Glutamatergic neuron (in vitro differentiated cells): Measurements from ENCODE around the gene HDGFL2. TPM values are rescaled to one million over a fixed set of nuclear protein-coding genes. Genes with fewer than 3 reads are reported as not detected.

Experiments used
- DNase-seq: peaks from one replicate; pipeline ENCODE4 v3.0.0; 2022
- H3K27ac Mint-ChIP-seq: one replicate; pipeline ENCODE4 v1.8.0; 2020; ENCODE audit warnings: mild to moderate bottlenecking, mixed read lengths, inconsistent platforms; ENCODE audit not compliant: unreplicated experiment
- H3K27me3 Mint-ChIP-seq: one replicate; pipeline ENCODE4 v1.8.0; 2020; ENCODE audit warnings: mild to moderate bottlenecking, moderate library complexity, mixed read lengths, inconsistent platforms; ENCODE audit not compliant: unreplicated experiment
- H3K36me3 Mint-ChIP-seq: one replicate; pipeline ENCODE4 v1.8.0; 2020; ENCODE audit warnings: mild to moderate bottlenecking, mixed read lengths, inconsistent platforms; ENCODE audit not compliant: unreplicated experiment
- H3K4me1 Mint-ChIP-seq: one replicate; pipeline ENCODE4 v1.8.0; 2020; ENCODE audit warnings: mild to moderate bottlenecking, low read depth, mixed read lengths, inconsistent platforms; ENCODE audit not compliant: unreplicated experiment
- H3K4me3 Mint-ChIP-seq: one replicate; pipeline ENCODE4 v1.8.0; 2020; ENCODE audit warnings: mild to moderate bottlenecking, mixed read lengths, inconsistent platforms; ENCODE audit not compliant: unreplicated experiment
- H3K9me3 Mint-ChIP-seq: one replicate; pipeline ENCODE4 v1.8.0; 2020; ENCODE audit warnings: mild to moderate bottlenecking, moderate library complexity, mixed read lengths, inconsistent platforms; ENCODE audit not compliant: unreplicated experiment
- CTCF ChIP-seq: fragments of 200-600 bp; sonication (generic); IDR thresholded peaks from one replicate; pipeline ENCODE4 v1.5.0; 2021; ENCODE audit not compliant: partially characterized antibody, unreplicated experiment
- total RNA-seq: library from RNA; stranded (reverse); fragmentation: NEBNext Ultra II Directional; extraction: Animal tissue kit (Norgen Biotek cat#: 25700); gene quantifications from one replicate; pipeline ENCODE4 v1.2.1, GENCODE V29; 2021; ENCODE audit not compliant: unreplicated experiment

HDGFL2 gene
- total RNA-seq, 1 donor from 2014 or later: 118 TPM

GRCh38 chr19:4453232-4454179, 18.6 kb upstream of the HDGFL2 start:
- no peak for DNase-seq
- no peak for TF ChIP-seq CTCF
- peaks cover 16% of the 10 kb centered on the region for H3K27me3 Mint-ChIP-seq
- H3K9me3 Mint-ChIP-seq: peaks cover 9% of the 10 kb centered on the region
- no peaks in the 10 kb centered on the region for H3K36me3 Mint-ChIP-seq
- H3K4me1 Mint-ChIP-seq: peaks cover 23% of the 10 kb centered on the region
- peak overlapping the region; percentile 33 for H3K27ac Mint-ChIP-seq
- no peak overlapping the region for H3K4me3 Mint-ChIP-seq

- H3K4me1 Mint-ChIP-seq: peaks cover 21% of the 10 kb centered on the region
- no peaks in the 10 kb centered on the region for H3K36me3 Mint-ChIP-seq
- H3K4me3 Mint-ChIP-seq: peak overlapping the region; percentile 57
- peaks cover 9% of the 10 kb centered on the region for H3K9me3 Mint-ChIP-seq
- no peak for DNase-seq
- H3K27ac Mint-ChIP-seq: peak overlapping the region; percentile 85
- TF ChIP-seq CTCF: no peak
- peaks cover 16% of the 10 kb centered on the region for H3K27me3 Mint-ChIP-seq
Observed at GRCh38 chr19:4454747-4455718, 17.1 kb upstream of the HDGFL2 start.

- Mint-ChIP-seq H3K36me3 (no peaks in the 10 kb centered on the region), H3K4me1 (peaks cover 21% of the 10 kb centered on the region), H3K27ac (peak overlapping the region; percentile 91), H3K4me3 (peak overlapping the region; percentile 99), H3K9me3 (peaks cover 7% of the 10 kb centered on the region), H3K27me3 (peaks cover 14% of the 10 kb centered on the region)
- no peak for TF ChIP-seq CTCF
- peak; percentile 57 for DNase-seq
Observed at GRCh38 chr19:4455719-4456475, 16.2 kb upstream of the HDGFL2 start.

- peak; percentile 54 for DNase-seq
- Mint-ChIP-seq H3K9me3 (peaks cover 7% of the 10 kb centered on the region), H3K36me3 (no peaks in the 10 kb centered on the region), H3K4me1 (peaks cover 21% of the 10 kb centered on the region), H3K4me3 (peak overlapping the region; percentile 99), H3K27me3 (peaks cover 14% of the 10 kb centered on the region), H3K27ac (peak overlapping the region; percentile 91)
- TF ChIP-seq CTCF: no peak
Observed at GRCh38 chr19:4456476-4456842, 15.6 kb upstream of the HDGFL2 start.
